GM19397 (cell line): Measurements from ENCODE around the gene C15orf39.
"Not testable (repeated sequence)": the region's sequence is repeated elsewhere in the genome, so short reads cannot be mapped to it uniquely, and the experiment has no call there.

Source experiments
- ATAC-seq: cut with Tn5 transposase; IDR thresholded peaks from one replicate; pipeline ENCODE4 v1.9.1; 2021; ENCODE audit warnings: mild to moderate bottlenecking, moderate library complexity; ENCODE audit not compliant: unreplicated experiment

The C15orf39 gene

DNA sequence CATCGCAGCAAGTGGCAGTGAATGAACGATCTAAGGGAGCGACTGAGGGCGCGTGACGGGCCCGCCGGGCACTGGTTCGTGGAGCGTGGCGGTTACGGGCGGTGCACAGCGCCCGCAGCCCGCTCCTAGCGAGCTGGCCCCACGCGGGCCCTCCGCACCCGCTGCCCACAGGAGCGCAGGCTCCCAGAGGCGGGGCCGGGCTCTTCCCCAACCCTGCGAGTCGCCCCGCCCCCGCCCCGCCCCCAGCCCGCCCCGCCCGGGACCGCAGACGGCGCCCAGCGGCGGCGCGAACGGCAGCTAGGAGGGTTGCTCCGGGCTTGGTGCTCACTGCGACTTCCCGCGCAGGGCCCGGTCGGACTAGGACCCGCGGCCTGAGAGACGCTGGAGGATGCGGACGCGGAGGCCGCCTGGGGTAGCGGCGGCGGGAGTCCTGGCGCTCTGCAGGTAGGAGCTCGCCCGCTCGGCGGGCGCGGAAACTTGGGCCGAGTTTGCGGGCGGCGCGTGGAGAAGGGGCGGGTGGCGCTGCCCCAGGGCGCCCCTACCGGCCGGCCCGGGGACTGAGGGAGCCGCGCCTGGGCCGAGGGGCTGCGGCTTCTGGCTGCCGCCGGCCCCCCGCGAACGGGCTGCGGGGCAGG lies at the start of gene C15orf39:
TSS of gene C15orf39 (plus strand) at position 267 of the 635 bp plus-strand sequence. CDS start 4,167 bp downstream, outside the sequence.
- ATAC-seq = peak; percentile 56

DNA sequence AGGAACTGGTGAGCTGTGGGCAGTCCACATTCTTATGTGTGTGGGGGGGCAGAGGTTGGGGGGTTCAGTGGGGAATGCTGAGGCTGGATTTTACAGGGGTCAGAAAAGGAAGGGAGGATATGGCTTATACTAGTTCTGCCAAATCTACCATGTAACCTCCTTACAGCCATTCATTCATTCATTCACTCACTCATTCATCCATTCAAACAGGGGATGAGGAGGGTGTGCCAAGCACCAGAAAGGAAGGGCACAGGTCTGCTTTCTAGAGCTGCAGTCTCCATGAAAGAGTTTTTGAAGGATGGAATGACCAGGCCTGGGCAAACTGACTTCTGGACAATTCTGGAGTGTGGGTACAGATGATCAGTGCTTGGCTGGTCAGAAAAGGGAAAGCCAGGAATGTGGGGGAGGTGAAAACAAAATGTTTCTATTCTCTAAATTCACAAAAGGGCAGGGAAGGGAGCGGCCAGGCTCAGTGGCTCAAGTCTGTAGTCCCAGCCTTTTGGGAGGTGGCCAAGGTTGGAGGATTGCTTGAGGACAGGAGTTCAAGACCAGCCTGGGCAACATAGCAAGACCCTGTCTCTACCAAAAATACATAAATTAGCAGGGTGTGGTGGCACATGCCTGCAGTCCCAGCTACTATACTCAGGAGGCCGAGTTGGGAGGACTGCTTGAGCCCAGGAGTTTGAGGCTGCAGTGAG lies 49.2 kb upstream of the C15orf39 start:
- no peak for ATAC-seq

DNA sequence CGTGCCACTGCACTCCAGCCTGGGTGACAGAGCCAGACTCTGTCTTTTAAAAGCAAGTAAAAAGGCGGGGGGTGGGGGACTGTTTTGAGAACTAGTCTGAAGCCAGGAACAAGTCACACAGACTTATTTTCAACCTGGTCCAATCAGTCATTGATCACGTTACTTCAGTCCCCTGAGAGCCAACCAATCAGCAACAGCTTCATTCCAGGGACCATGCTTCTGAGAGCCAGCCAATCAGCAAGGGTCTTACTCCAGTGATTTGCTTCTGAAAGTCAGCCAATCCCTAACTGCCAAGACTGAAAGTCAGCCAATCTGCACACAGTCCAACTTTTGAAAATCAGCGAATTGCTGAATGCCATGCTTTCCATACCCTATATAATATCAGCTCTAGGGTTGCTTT lies 48.6 kb upstream of the C15orf39 start:
- no peak for ATAC-seq

DNA sequence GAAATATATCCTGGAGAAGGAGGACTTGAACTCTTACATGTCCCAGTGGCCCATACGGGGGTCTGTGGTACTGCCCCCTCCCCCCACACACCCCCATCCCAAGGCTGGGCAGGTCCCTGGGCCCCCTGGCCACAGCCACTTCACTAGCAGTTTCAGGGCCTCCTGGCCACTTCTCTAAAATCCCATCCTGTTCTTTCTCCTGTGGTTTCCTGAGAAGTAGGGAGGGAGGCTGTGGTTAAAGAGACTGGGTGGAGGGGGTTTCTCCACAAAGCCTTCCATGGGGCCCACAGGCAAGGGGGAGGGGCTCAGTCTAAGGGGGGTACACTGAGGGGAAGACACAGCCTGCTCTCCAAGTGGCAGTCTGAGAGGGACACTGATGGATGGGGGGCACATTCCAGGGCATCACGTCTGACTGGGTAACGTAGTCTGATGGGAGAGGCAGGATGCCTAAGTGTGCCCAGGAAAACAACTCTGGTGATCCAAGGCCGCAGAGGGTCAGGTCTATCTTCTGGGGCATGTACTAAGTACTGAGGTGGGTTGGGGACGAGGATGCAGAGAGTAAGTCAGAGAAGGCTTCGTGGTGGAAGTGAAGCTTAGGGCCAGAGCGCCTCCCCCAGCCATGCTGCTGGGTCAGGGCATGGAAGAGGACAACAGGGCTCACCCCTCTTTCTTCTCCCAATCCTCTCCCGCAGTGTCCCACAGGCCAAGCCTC lies 48.0 kb upstream of the C15orf39 start:
- no peak for ATAC-seq

DNA sequence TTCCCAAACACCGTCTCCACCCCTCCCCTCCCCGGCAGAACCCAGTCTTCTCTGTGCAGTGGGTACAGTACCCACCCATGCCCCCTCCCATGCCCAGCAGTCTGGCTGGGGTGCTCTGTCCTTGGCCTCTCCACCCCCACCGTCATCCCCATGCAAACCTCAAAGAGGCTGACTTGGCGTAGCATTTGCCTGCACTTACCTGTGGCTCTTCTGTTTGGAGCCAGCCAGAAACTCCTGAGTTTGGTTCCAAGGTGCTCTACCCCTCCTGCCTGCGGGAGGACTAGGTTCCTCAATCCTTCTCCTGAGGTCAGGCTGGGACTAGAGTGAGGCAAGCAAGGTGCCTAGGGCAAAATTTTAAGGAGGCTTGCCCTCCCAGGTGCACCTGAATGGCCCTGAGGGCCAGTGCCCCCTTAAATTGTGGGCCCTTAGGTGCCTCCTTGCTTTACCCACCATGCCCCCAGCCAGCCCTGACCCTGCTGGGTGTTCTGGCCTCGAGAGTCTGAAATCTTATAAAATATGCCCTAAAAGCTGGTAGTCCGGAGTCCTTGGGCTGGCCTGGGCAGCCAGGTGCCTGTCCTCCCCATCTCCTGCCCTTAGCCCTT lies 47.1 kb upstream of the C15orf39 start:
- no peak for ATAC-seq

DNA sequence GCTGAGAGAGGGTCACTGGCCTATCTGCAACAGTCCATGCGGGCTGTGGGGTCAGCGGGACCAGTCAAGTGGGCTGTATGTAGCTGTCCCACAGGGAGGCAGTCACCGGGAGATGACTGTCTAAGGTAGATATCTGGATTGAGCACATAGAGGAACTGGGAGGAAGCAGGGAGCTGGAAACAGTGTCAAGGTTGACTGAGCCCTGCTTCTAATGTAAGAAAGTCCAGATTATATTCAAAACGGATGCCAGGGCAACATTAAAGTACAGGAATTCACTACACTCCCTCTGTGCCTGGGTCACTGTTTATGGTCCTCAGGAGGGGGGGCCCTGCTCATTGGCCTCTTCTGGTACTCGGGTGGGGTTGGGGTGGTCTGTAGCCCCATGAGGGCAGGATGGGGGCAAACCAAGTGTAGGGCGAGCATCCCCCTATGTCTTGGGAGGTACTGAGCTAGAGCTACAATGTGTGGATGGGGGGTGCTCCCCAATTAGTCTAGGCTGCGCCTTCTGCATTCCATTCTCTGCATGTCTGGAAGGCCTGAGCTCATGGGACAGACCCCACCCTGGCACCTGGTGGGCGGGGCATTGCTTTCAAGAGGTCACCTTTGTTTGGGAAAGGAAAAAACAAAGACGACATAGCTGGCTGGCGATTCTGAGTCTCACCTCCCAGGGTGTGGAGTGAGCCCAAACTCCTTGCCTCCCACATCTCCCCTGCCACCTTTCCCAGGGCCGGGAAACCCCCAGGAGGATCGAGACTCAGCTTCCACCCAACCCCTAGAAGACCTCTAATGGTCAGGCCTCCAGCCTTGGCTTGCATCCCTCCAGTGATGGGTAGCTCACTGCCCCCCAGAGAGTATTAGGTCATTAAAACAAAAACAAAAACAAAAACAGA lies 45.1 kb upstream of the C15orf39 start:
- ATAC-seq = no peak

DNA sequence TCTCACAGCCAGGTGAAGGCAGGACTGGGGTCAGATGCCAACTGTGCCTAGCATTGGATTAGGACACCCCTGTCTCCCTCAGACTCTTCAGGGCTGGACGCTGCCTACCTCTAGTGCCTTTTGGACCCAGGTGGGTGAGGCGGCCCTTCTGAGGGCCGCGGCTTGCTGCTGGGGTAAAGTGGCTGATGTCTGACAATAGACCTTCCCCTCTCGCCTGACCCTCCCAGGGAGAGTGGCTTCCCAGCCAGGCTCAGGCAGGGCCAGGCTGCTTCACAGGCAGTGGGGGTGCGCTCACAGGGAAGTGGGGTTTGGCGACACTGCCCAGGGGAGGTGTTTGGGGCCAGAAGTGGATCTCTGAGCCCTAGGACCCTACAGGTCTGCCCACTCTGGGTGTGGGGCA lies 43.3 kb upstream of the C15orf39 start:
- ATAC-seq = no peak

DNA sequence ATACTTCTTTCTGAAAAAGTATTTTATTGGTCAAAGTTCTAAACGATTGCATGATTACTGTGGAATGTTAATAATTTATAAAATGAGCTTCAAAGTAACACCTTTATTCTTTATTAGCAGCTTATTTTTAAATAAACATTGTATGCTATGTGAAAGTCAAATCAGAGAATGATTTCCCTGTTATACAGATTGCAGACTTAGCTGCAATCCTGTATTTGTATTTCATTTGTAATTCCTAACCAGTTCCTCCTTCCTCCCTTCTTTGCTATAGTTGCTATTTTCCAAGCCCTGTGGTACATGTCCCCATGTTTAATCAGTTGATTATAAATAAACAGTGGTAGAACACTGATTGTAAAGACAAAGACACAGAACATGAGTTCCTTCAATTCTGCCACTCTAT lies 42.4 kb upstream of the C15orf39 start:
- ATAC-seq = no peak

DNA sequence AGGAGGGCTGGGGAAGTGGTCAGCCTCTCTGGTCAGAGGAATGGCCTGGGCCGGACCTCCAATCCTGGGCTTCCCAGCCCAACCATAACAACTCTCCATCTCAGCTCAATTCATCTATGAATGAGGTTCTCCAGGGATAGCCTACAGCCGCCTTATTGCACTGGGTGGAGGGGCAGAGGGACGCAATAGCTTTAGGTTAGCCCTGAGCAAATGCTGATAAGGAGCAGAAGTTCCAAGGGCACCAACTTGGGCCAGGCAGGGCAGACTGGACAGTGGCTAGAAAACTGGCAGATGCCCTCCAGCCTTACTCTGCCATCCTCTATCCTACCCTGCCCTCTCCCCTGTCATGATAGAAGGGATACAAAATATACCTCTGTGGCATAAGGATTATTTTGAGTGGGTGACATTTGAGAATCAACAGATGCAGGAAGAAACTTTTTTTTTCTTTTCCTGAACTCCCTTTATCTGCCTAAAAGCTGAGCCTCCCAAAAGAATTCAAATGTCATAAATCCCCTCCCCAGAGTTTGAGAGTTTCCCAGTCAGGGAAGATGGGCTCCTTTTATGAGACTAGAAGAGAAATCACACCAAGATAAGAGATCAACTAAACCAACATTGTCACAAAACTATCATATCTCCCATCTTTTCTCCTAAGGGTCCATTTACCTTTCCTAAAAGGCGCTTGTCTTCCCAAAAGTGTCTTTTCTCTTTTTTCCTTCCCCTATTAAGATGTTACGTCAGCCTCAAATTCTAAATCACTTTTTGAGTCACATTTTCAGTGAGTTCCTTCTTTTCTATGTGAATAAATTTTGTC lies 40.4 kb upstream of the C15orf39 start:
- ATAC-seq = no peak

DNA sequence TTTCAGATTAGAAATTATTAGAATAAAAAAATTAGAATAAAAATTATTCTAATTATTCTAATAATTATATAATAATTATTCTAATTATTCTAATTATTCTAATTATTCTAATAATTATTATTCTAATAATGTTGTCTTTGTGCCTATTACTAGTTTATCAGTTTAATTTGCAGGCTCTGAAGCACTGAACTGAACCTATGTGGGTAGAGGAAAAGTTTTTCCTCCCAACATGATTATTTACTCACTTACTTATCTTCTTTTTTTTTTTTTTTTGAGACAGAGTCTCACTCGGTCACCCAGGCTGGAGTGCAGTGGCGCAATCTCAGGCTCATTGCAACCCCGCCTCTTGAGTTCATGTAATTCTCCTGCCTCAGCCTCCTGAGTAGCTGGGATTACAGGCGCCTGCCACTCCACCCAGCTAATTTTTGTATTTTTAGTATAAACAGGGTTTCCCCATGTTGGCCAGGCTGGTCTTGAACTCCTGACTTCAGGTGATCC lies 39.7 kb upstream of the C15orf39 start:
- no peak for ATAC-seq

DNA sequence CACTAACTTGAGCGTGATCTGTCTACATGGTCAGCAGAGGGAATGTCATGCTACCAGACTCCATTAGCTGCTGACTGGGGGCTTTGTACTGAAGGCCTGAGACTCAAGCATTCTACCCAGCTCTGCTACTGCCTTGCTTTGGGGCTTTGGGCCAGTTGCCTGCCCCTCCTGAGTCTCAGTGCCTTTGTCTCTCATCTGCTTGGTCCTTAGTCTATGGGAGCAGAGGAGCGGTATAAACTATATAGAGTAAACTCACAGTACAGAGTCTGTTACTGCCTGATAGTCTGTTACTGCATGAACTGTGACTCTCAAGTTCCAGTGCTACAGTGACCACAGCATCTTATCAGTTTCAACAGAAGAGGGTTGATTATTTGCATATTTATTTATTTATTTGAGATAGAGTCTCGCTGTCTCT lies 38.5 kb upstream of the C15orf39 start:
- ATAC-seq = no peak

DNA sequence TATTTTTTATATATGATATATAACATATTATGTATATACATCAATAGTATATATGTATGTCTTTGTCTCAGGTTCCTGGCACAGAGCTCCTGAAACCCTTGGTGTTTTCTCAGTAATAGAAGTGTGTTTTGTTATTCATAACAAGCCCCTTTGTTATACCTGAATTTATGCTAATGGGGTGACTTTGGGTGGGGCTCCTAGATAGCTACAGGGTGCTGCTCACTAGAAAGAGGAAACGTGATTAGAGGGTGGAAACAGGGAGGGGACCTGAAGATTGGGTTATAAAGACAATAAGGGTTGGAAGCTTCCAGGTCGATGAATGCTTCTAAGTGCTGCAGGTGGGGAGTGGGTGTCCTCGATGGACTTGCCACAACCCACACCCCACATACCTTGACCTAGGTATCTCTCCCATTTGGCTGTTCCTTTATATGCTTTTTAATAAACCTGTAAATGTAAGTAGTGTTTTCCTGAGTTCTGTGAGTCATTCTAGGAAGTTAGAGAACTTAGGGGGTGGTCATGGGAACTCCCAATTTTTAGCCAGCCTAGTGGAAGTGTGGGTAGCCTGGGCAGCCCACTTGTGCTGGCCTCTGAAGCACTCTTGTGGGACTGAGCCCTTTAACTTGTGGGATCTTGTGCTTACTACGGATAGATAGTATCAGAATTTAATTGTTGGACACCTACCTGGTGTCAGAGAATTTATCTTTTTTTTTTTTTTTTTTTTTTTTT lies 36.9 kb upstream of the C15orf39 start:
- ATAC-seq = no peak

DNA sequence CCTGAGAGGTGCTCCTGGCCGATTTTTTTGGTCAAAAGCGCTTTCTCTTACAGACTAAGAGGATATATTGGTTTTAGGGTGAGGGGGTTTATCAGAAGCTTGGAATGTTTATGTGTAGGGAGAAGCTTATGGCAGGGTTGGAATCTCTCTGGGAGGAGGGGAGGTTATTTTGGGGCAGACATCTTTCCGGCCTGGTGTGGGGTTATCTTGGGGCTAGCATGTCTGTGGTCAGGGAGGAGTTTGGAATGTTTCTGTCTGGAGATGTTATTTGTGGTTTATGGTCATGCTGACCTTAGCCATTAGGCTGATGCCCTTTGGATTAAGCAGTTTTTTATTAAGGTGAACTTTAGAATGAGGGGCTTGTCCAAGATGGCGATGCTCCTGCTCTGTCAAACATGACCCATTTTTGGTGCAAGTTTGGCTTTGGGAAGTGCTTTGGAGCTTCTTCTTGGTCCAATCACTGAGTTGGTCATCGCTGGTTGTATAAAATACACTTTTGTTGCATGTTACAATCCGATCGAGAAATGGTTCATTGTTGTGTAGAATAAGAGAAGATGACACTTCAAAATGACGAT lies 35.1 kb upstream of the C15orf39 start:
- not testable (repeated sequence) for ATAC-seq

DNA sequence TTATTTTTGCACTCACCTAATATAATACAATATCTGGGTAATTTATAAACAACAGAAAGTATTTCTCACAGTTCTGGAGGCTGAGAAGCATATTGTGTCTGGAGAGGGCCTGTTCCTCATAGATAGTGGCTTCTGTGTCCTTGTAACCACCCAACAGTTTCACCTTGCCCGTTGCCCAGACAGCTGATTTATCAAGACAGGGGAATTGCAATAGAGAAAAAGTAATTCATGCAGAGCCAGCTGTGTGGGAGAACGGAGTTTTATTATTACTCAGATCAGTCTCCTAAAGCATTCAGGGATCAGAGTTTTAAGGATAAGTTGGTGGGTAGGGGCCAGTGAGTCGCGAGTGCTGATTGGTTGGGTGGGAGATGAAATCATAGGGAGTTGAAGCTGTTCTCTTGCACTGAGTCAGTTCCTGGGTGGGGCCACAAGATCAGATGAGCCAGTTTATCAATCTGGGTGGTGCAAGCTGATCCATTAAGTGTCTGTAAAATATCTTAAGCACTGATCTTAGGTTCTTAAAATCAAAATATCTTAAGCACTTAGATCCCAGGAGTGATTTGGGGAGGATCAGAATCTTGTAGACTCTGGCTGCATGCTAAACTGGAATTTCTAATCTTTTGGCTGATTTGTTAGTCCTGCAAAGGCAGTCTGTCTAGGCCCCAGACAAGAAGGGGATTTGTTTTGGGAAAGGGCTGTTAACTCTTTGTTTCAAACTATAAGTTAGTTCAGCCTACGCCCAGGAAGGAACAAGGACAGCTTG lies 33.9 kb upstream of the C15orf39 start:
- no peak for ATAC-seq

DNA sequence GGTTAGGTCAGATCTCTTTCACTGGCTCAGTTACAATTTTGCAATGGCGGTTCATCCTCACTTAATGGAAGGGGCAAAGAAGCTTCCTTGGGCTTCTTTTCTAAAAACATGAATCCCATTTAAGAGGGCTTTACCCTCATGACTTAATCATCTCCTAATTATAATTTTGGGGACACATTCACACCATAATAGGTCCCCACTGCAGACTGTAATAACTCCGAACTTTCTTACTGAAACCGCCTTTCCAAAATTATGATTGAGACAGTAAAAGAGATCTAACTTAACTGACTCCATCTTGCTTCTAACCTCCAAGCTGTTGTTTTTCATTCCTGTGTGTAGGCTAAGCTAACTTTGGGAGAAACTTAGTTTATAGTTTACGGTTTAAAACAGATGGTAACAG lies 33.3 kb upstream of the C15orf39 start:
- ATAC-seq = no peak

DNA sequence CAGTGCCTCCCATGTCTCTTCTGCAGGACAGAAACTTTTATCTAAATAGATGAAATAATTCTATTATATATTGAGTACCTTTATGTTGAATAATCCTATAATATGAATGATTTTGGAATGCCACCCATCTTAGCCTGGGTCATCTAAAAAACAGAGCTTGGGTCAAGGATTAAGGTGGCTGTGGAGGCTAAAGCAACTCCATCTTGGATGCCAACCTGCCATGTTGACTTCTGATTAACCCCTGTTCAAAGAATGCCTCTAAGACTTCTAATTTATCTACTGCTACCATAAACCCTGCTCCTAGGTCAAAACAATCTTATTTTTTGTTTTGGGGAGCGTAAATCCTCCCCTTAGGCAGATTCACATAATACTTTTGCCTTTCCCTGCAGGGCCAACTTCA lies 31.5 kb upstream of the C15orf39 start:
- no peak for ATAC-seq

DNA sequence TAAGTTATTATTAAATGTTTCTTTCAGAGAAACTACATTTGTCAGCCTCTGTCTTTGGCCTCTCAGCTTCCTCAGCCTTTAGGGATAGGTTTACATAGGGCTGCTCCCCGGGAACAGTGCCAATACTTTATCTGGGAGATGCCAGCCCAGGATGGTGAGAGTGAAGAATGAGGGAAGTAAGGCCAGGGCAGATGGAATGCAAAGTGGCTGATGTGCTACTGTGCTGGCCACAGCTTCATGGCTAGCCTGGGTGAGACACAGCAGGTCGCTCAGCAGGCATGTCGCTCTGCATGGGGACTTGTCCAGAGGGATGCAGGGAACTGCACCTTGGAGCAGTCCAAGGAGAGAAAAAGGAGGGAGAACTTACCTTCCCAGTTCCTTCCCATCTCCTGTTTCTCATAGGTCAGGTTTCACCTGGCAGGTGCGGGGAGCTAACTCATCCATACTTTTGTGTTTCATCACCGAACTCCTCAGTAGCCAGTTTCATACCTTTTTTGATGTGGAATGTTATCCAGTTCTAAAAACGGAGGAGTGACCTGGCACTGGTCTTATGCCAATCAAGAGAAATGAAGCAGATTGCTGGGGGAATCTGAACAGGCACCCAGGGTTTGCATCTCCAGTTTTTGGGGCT lies 30.9 kb upstream of the C15orf39 start:
- ATAC-seq = no peak
